Sciatic nerve (tissue), 2 donors: ENCODE measurements around the gene NCBP2. TPM values are rescaled to one million over a fixed set of nuclear protein-coding genes. Genes with fewer than 3 reads are reported as not detected.
"Not testable (repeated sequence)": the region's sequence is repeated elsewhere in the genome, so short reads cannot be mapped to it uniquely, and the experiment has no call there.

Experiments
- ATAC-seq: fragments of 200-7000 bp; cut with Tn5 transposase; one replicate; pipeline ENCODE4 v1.9.1; 2020; ENCODE audit warnings: mild to moderate bottlenecking, moderate library complexity
- DNase-seq: peaks from one replicate; pipeline ENCODE4 v3.0.0-alpha.2; 2020; ENCODE audit warnings: low spot score
- intact Hi-C: fragments of 100-400 bp; cut with DNase I; formaldehyde crosslinking; loops from one replicate; pipeline ENCODE4 v1.14.2; 2022
- total RNA-seq: library from RNA; stranded (reverse); fragmentation: NEBNext Ultra II Directional; extraction: Animal tissue kit (Norgen Biotek cat#: 25700); gene quantifications from one replicate; pipeline ENCODE4 v1.2.1, GENCODE V29; 2021
- donor health status: DM: no; HTN: no; CAD: no.
- donor health status: DM: no; HTN: no; CAD: no.

The NCBP2 gene
- total RNA-seq, 1 donor from 2014 or later: 39.9 TPM

- intact Hi-C loops: no loop called here
- DNase-seq (no peak), ATAC-seq (no peak)
Observed at GRCh38 chr3:196947136-196947859, 5.0 kb upstream of the NCBP2 start.

GRCh38 chr3:196944037-196944790 lies 1.9 kb upstream of the NCBP2 start:
- ATAC-seq, intact Hi-C loops, DNase-seq: not testable (repeated sequence)

- DNase-seq (no peak), ATAC-seq (no peak)
- intact Hi-C loops: no loop called here
Observed at GRCh38 chr3:196942915-196943277, 568 bp upstream of the NCBP2 start.

GRCh38 chr3:196941729-196942225 lies 551 bp downstream of the NCBP2 start:
- ATAC-seq (peak; percentile 66), DNase-seq (peak; percentile 68)
- intact Hi-C loops: no loop called here

GRCh38 chr3:196938576-196938975 lies 3.8 kb downstream of the NCBP2 start:
- no peak for ATAC-seq
- DNase-seq: no peak
- intact Hi-C loops: no loop called here

- DNase-seq (no peak), ATAC-seq (no peak)
- intact Hi-C loops: no loop called here
Observed at GRCh38 chr3:196938124-196938523, 4.2 kb downstream of the NCBP2 start.

- intact Hi-C loops: no loop called here
- ATAC-seq (no peak), DNase-seq (no peak)
Observed at GRCh38 chr3:196936288-196936687, 6.0 kb downstream of the NCBP2 start.

GRCh38 chr3:196932600-196932999 lies 9.7 kb downstream of the NCBP2 start:
- ATAC-seq (no peak), DNase-seq (no peak)
- intact Hi-C loops: no loop called here

GRCh38 chr3:196931828-196932587 lies 10.3 kb downstream of the NCBP2 start:
- no peak for DNase-seq
- no peak for ATAC-seq
- intact Hi-C loops: no loop called here

GRCh38 chr3:196931157-196931556 lies 11.2 kb downstream of the NCBP2 start:
- no peak for DNase-seq
- ATAC-seq: no peak
- intact Hi-C loops: no loop called here

GRCh38 chr3:196927571-196928453 lies 14.5 kb downstream of the NCBP2 start:
- intact Hi-C loops: no loop called here
- no peak for DNase-seq
- no peak for ATAC-seq

- no peak for ATAC-seq
- no peak for DNase-seq
- intact Hi-C loops: no loop called here
Observed at GRCh38 chr3:196920733-196921132, 21.6 kb downstream of the NCBP2 start.

GRCh38 chr3:196918968-196919367 lies 23.4 kb downstream of the NCBP2 start:
- intact Hi-C loops: no loop called here
- no peak for ATAC-seq
- no peak for DNase-seq

GRCh38 chr3:196916995-196917394 lies 25.3 kb downstream of the NCBP2 start:
- ATAC-seq (no peak), DNase-seq (no peak)
- intact Hi-C loops: no loop called here

GRCh38 chr3:196916221-196916620 lies 26.1 kb downstream of the NCBP2 start:
- intact Hi-C loops: no loop called here
- no peak for ATAC-seq
- no peak for DNase-seq

GRCh38 chr3:196915375-196915774 lies 27.0 kb downstream of the NCBP2 start:
- DNase-seq (no peak), ATAC-seq (no peak)
- intact Hi-C loops: no loop called here

GRCh38 chr3:196914866-196915265 lies 27.5 kb downstream of the NCBP2 start:
- intact Hi-C loops: no loop called here
- ATAC-seq (no peak), DNase-seq (no peak)

GRCh38 chr3:196903740-196904139 lies 38.6 kb downstream of the NCBP2 start:
- DNase-seq (no peak), ATAC-seq (no peak)
- intact Hi-C loops: no loop called here

GRCh38 chr3:196902296-196902695 lies 40.0 kb downstream of the NCBP2 start:
- intact Hi-C loops: no loop called here

More at GRCh38 chr3:196902296-196902695, 40.0 kb downstream of the NCBP2 start:
- DNase-seq (no peak), ATAC-seq (no peak)
